ENCODE data around the gene ITCH. TPM values are rescaled to one million over a fixed set of nuclear protein-coding genes. Genes with fewer than 3 reads are reported as not detected.

Gene ITCH
- total and polyA plus RNA-seq, 2 of the 8 experiments (the other 6 are each of a cell fraction or from before 2014, with no cell fraction given): 3.9 to 45.2 TPM

DNA sequence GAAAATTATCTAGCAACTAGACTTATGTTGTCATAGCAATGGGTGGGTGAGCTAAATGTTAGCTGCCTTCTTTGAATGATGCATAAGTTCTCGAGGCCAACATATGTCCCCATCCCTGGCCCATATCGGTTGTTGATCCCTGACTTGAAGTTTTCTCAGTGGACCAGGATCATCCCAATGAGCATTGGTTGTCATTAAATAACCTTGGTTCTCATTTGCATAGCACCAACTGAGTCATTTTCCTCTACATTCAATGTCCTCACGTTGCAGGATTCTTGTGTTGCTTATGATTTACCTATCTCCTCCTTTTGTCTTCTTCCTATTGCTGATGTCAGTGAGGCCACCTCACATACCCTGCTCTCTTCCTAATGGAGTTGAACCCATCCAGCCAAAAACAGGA lies 47.8 kb upstream of the ITCH start:
- FAIRE-seq (no peak), DNase-seq (ENCODE audit: low read depth in 1 of 2, low spot score in 2 of 2) (no peak)
- ChIA-PET POLR2A (ENCODE audit: partially characterized antibody) (interaction anchor here (2.1 kb wide), 1 partner anchor 13 kb away, joined by 14 read pairs; the partner anchor contains the start of gene AHCY), CTCF (ENCODE audit: partially characterized antibody) (interaction anchor here (0.9 to 4.3 kb wide), 5 partner anchors 49 to 208 kb away, joined by 3 to 50 read pairs (median 5); no protein-coding TSS in a partner anchor)
- WGBS, 2 experiments (ENCODE audit: extremely low coverage in 1 of 2, insufficient coverage in 1 of 2, insufficient read length in 1 of 2, insufficient replicate concordance in 2 of 2, low coverage in 1 of 2, low lambda C conversion rate in 2 of 2, missing lambda C conversion rate in 1 of 2): 88% methylated on average over 3 of the region's 3 CpGs; no CpG with 5 or more reads in 1 of the 2 experiments
- no peak overlapping the region for H3K18ac ChIP-seq (ENCODE audit: extremely low read depth, low read length)
- H2BK15ac ChIP-seq (ENCODE audit: low read length): peak overlapping the region; percentile 72; the same call in 1 of the 2 replicates
- no peak overlapping the region for H3K4ac ChIP-seq (replicated peaks; ENCODE audit: insufficient read length, low read depth, low read length)
- no peak overlapping the region for H3K4me2 ChIP-seq (ENCODE audit: insufficient read depth in 1 of 2, low read depth in 2 of 2, low read length in 2 of 2)
- H3K56ac ChIP-seq (replicated peaks; ENCODE audit: insufficient read length, low read depth, low read length): no peak overlapping the region
- H3K4me1 ChIP-seq (replicated peaks in 1 of 4; ENCODE audit: control insufficient read depth in 3 of 4, insufficient read depth in 4 of 4, low read length in 3 of 4): peaks cover 2 to 13% (median 10%) of the 10 kb centered on the region in 4 experiments; a peak in 6 of 7 replicates
- no peak overlapping the region for H4K8ac ChIP-seq (ENCODE audit: extremely low read depth, insufficient read depth, low read length)
- no peak overlapping the region for H2BK120ac ChIP-seq (replicated peaks; ENCODE audit: low read depth, low read length)
- H3K4me3 ChIP-seq (ENCODE audit: extremely low read depth in 1 of 4, insufficient read depth in 2 of 4, low read depth in 3 of 4, low read length in 4 of 4): no peak overlapping the region
- H3K9me3 ChIP-seq (ENCODE audit: insufficient read depth in 2 of 2, low read depth in 1 of 2, low read length in 1 of 2): no peaks in the 10 kb centered on the region
- H3K79me2 ChIP-seq (ENCODE audit: control insufficient read depth in 1 of 2, insufficient read depth in 2 of 2, low read length in 2 of 2): no peaks in the 10 kb centered on the region
- H3K23me2 ChIP-seq (ENCODE audit: low read depth, low read length): peaks cover 6% of the 10 kb centered on the region; the same call in 1 of the 2 replicates
- TF ChIP-seq ATF2 (IDR thresholded peaks at IDR 0.05; ENCODE audit: low read length) (no peak), CREB1 (IDR thresholded peaks at IDR 0.05) (no peak), SIRT6 (IDR thresholded peaks at IDR 0.05; ENCODE audit: low read length) (no peak), TAF7 (optimal IDR thresholded peaks at IDR 0.05; ENCODE audit: borderline replicate concordance, low read depth, low read length) (no peak), POLR2AphosphoS5 (IDR thresholded peaks at IDR 0.05; ENCODE audit: low read depth, low read length) (no peak), GABPA (IDR thresholded peaks at IDR 0.05; ENCODE audit: borderline replicate concordance, insufficient read depth, low read length) (no peak), CHD1 (IDR thresholded peaks at IDR 0.05; ENCODE audit: low read depth, low read length) (no peak), YY1 (IDR thresholded peaks at IDR 0.05; ENCODE audit: low read depth, low read length) (no peak)
- H3K23ac ChIP-seq (ENCODE audit: insufficient read length): no peak overlapping the region
- H3K27me3 ChIP-seq (replicated peaks in 1 of 4; ENCODE audit: control insufficient read depth in 3 of 4, extremely low read depth in 1 of 4, insufficient read depth in 3 of 4, low read length in 3 of 4): peaks cover 0 to 8% (median 7%) of the 10 kb centered on the region in 4 experiments; a peak in 5 of 7 replicates
- no peak overlapping the region for H2BK12ac ChIP-seq (ENCODE audit: low read depth, low read length)
- H2BK20ac ChIP-seq (ENCODE audit: low read length): no peak overlapping the region
- H4K91ac ChIP-seq (replicated peaks; ENCODE audit: insufficient read length, low read length): no peak overlapping the region
- H3K36me3 ChIP-seq (ENCODE audit: control insufficient read depth in 2 of 4, insufficient read depth in 4 of 4, low read length in 3 of 4): no peaks in the 10 kb centered on the region
- no peak overlapping the region for H3K14ac ChIP-seq (ENCODE audit: insufficient read length)
- H2AK5ac ChIP-seq (ENCODE audit: low read depth, low read length): no peak overlapping the region
- no peak overlapping the region for H3K27ac ChIP-seq (ENCODE audit: low read depth, low read length)
- no peaks in the 10 kb centered on the region for H3K79me1 ChIP-seq (ENCODE audit: low read depth, low read length)
- H2BK5ac ChIP-seq (ENCODE audit: low read depth, low read length): no peak overlapping the region
- H2AFZ ChIP-seq (ENCODE audit: low read length): no peak overlapping the region
- no peak overlapping the region for H4K5ac ChIP-seq (ENCODE audit: insufficient read length, low read depth, low read length)
- H3K9ac ChIP-seq (replicated peaks in 1 of 4; ENCODE audit: extremely low read depth in 1 of 4, low read depth in 3 of 4, low read length in 3 of 4): no peak overlapping the region
- no peaks in the 10 kb centered on the region for H4K20me1 ChIP-seq (replicated peaks in 1 of 2; ENCODE audit: control insufficient read depth in 1 of 2, insufficient read depth in 2 of 2, low read length in 2 of 2)
